Subcutaneous abdominal adipose tissue (tissue), 5 donors: ENCODE results near the gene PBRM1.
A peak's percentile ranks its signal among the peaks of the same experiment; 100 is the strongest.

Source experiments
- H3K27ac ChIP-seq: one replicate; pipeline ENCODE4 v1.7.0; 2013; ENCODE audit warnings: low read depth, mild to moderate bottlenecking, inconsistent platforms, low read length, moderate library complexity
- H3K27me3 ChIP-seq, 5 donors: one replicate each; pipeline ENCODE4 v1.7.0; 2013; ENCODE audit warnings: low read length in 5 of 5, inconsistent platforms in 1 of 5; ENCODE audit not compliant: control insufficient read depth in 5 of 5, insufficient read depth in 4 of 5
- H3K36me3 ChIP-seq, 5 donors: one replicate each; pipeline ENCODE4 v1.7.0; 2013; ENCODE audit warnings: low read length in 5 of 5; ENCODE audit not compliant: control insufficient read depth in 5 of 5, insufficient read depth in 5 of 5
- H3K4me1 ChIP-seq, 5 donors: one replicate each; pipeline ENCODE4 v1.7.0; 2013; ENCODE audit warnings: low read length in 5 of 5, mild to moderate bottlenecking in 3 of 5, moderate library complexity in 1 of 5; ENCODE audit not compliant: control insufficient read depth in 5 of 5, insufficient read depth in 5 of 5
- H3K4me3 ChIP-seq, 5 donors: one replicate each; pipeline ENCODE4 v1.7.0; 2013; ENCODE audit warnings: low read length in 5 of 5, low read depth in 1 of 5
- H3K9ac ChIP-seq, 5 donors: one replicate each; pipeline ENCODE4 v1.7.0; 2013; ENCODE audit warnings: low read length in 5 of 5, mild to moderate bottlenecking in 4 of 5, moderate library complexity in 3 of 5
- H3K9me3 ChIP-seq, 5 donors: one replicate each; pipeline ENCODE4 v1.7.0; 2013; ENCODE audit warnings: low read length in 5 of 5; ENCODE audit not compliant: control insufficient read depth in 5 of 5
- donor health status: healthy.
- donor health status: healthy.
- donor health status: healthy.
- donor health status: healthy.
- donor health status: healthy.

PBRM1 gene

GRCh38 chr3:52721002-52721729 is 35.5 kb upstream of the PBRM1 start:
- Histone ChIP-seq H3K27ac (no peak overlapping the region), H3K36me3 (peaks cover 0 to 12% (median 3%) of the 10 kb centered on the region in 5 donors), H3K9ac (no peak overlapping the region), H3K27me3 (no peaks in the 10 kb centered on the region), H3K4me3 (no peak overlapping the region), H3K4me1 (peaks cover 0 to 4% (median 0%) of the 10 kb centered on the region in 5 donors), H3K9me3 (no peaks in the 10 kb centered on the region)

- Histone ChIP-seq H3K36me3 (peaks cover 0 to 12% (median 3%) of the 10 kb centered on the region in 5 donors), H3K27ac (no peak overlapping the region)
Observed at GRCh38 chr3:52719618-52720017, 33.9 kb upstream of the PBRM1 start.

GRCh38 chr3:52715714-52716305 is 30.1 kb upstream of the PBRM1 start:
- Histone ChIP-seq H3K9me3 (no peaks in the 10 kb centered on the region), H3K4me3 (no peak overlapping the region)

More at GRCh38 chr3:52719618-52720017, 33.9 kb upstream of the PBRM1 start:
- H3K9ac ChIP-seq: no peak overlapping the region
- H3K4me3 ChIP-seq: no peak overlapping the region
- peaks cover 0 to 4% (median 0%) of the 10 kb centered on the region in 5 donors for H3K4me1 ChIP-seq
- no peaks in the 10 kb centered on the region for H3K9me3 ChIP-seq
- no peaks in the 10 kb centered on the region for H3K27me3 ChIP-seq

GRCh38 chr3:52714335-52715302 is 28.9 kb upstream of the PBRM1 start:
- H3K36me3 ChIP-seq: peaks cover 0 to 13% (median 6%) of the 10 kb centered on the region in 5 donors
- no peak overlapping the region for H3K27ac ChIP-seq
- H3K4me3 ChIP-seq: no peak overlapping the region
- H3K4me1 ChIP-seq: peaks cover 0 to 6% (median 0%) of the 10 kb centered on the region in 5 donors
- no peaks in the 10 kb centered on the region for H3K27me3 ChIP-seq
- no peak overlapping the region for H3K9ac ChIP-seq
- no peaks in the 10 kb centered on the region for H3K9me3 ChIP-seq

More at GRCh38 chr3:52715714-52716305, 30.1 kb upstream of the PBRM1 start:
- Histone ChIP-seq H3K27me3 (no peaks in the 10 kb centered on the region), H3K9ac (no peak overlapping the region), H3K27ac (no peak overlapping the region), H3K36me3 (peaks cover 0 to 13% (median 3%) of the 10 kb centered on the region in 5 donors), H3K4me1 (peaks cover 0 to 6% (median 0%) of the 10 kb centered on the region in 5 donors)

- Histone ChIP-seq H3K4me1 (peaks cover 0 to 6% (median 2%) of the 10 kb centered on the region in 5 donors), H3K9me3 (no peaks in the 10 kb centered on the region), H3K9ac (no peak overlapping the region), H3K36me3 (peaks cover 3 to 21% (median 5%) of the 10 kb centered on the region in 5 donors), H3K27me3 (no peaks in the 10 kb centered on the region), H3K27ac (no peak overlapping the region), H3K4me3 (no peak overlapping the region)
Observed at GRCh38 chr3:52712291-52713212, 26.8 kb upstream of the PBRM1 start.

GRCh38 chr3:52710512-52710911 is 24.8 kb upstream of the PBRM1 start:
- Histone ChIP-seq H3K27ac (no peak overlapping the region), H3K27me3 (no peaks in the 10 kb centered on the region), H3K4me3 (no peak overlapping the region), H3K4me1 (peaks cover 0 to 21% (median 18%) of the 10 kb centered on the region in 5 donors), H3K9ac (no peak overlapping the region), H3K36me3 (peaks cover 3 to 21% (median 5%) of the 10 kb centered on the region in 5 donors), H3K9me3 (no peaks in the 10 kb centered on the region)

GRCh38 chr3:52707585-52707984 is 21.9 kb upstream of the PBRM1 start:
- no peaks in the 10 kb centered on the region for H3K27me3 ChIP-seq
- peak overlapping the region in 1 of 5 donors; percentile 99 for H3K4me3 ChIP-seq
- H3K9me3 ChIP-seq: no peaks in the 10 kb centered on the region
- H3K4me1 ChIP-seq: peaks cover 4 to 38% (median 36%) of the 10 kb centered on the region in 5 donors
- H3K27ac ChIP-seq: no peak overlapping the region
- H3K36me3 ChIP-seq: peaks cover 2 to 21% (median 5%) of the 10 kb centered on the region in 5 donors
- H3K9ac ChIP-seq: peak overlapping the region in 2 of 5 donors; percentile 8 to 18

GRCh38 chr3:52705688-52706686 is 20.3 kb upstream of the PBRM1 start, which contains the start of the genes GLT8D1 and SPCS1:
TSS of gene GLT8D1 (minus strand) at chr3:52705791. CDS start at chr3:52700460, 5,331 bp downstream.
TSS of gene SPCS1 (plus strand) at chr3:52706106. CDS start at chr3:52706247, 141 bp downstream.
- H3K4me3 ChIP-seq: peak within 1 kb of the TSS; percentile 83 to 99 (median 95)
- H3K9ac ChIP-seq: peak within 1 kb of the TSS; percentile 66 to 96 (median 83)
- H3K36me3 ChIP-seq: peaks cover 0 to 17% (median 5%) of the 10 kb centered on the region in 5 donors
- H3K9me3 ChIP-seq: no peaks in the 10 kb centered on the region
- no peaks in the 10 kb centered on the region for H3K27me3 ChIP-seq
- peaks cover 4 to 38% (median 36%) of the 10 kb centered on the region in 5 donors for H3K4me1 ChIP-seq
- H3K27ac ChIP-seq: peak within 1 kb of the TSS; percentile 86
